Pancreas (tissue), 10 donors: ENCODE measurements around the gene TEPSIN. TPM values are rescaled to one million over a fixed set of nuclear protein-coding genes. Genes with fewer than 3 reads are reported as not detected.

ENCODE experiments used
- ATAC-seq, 4 donors: fragments of 200-7000 bp; cut with Tn5 transposase; one replicate each; pipeline versions ENCODE4 v1.8.0 to v1.9.1; 2020; ENCODE audit warnings: mild to moderate bottlenecking in 4 of 4, moderate library complexity in 4 of 4
- DNase-seq, 6 donors: peaks; one replicate each; pipeline ENCODE4 v3.0.0-alpha.2; 2020
- FAIRE-seq: peaks from 2 replicates; lab custom pipeline; 2012; peaks lifted over from hg19 to GRCh38; lab: Jason Lieb, UNC
- H3K27ac ChIP-seq, 4 donors: fragments of 200-600 bp; sonication (generic); 1 replicate in 3 of 4; 2 replicates in 1 of 4; pipeline versions ENCODE4 v1.5.0 to v1.8.0; 2020
- H3K27me3 ChIP-seq, 4 donors: fragments of 200-600 bp; one replicate each; pipeline ENCODE4 v1.8.0; 2021
- H3K36me3 ChIP-seq, 3 donors: fragments of 200-600 bp; sonication (generic) in 1 of 3; one replicate each; pipeline versions ENCODE4 v1.5.0 to v1.8.0; 2020 to 2021
- H3K4me1 ChIP-seq, 3 donors: fragments of 200-600 bp; one replicate each; pipeline ENCODE4 v1.8.0; 2021
- H3K4me3 ChIP-seq, 4 donors: fragments of 200-600 bp; sonication (generic) in 2 of 4; one replicate each; pipeline versions ENCODE4 v1.5.0 to v1.8.0; 2020 to 2021
- H3K9me3 ChIP-seq, 4 donors: fragments of 200-600 bp; one replicate each; pipeline ENCODE4 v1.8.0; 2021
- CTCF ChIP-seq, 4 donors: fragments of 200-600 bp; sonication (generic) in 3 of 4; IDR thresholded peaks; one replicate each; pipeline versions ENCODE4 v1.5.0 to v1.8.0; 2021; ENCODE audit warnings: antibody characterized with exemption in 4 of 4
- WGBS, 2 donors: extraction: QIAGEN DNeasy Blood & Tissue Kit; methylation state at CpG; one replicate each; pipeline ENCODE4 v1.1.7; 2013; 5-methylcytosine and 5-hydroxymethylcytosine counted together
- intact Hi-C, 3 donors: fragments of 100-400 bp; cut with DNase I; formaldehyde crosslinking; loops; one replicate each; pipeline versions ENCODE4 v1.11.1 to v1.14.2; 2022
- polyA plus RNA-seq, 2 donors: library from polyadenylated mRNA; stranded (reverse); fragments of 200-250 nt; gene quantifications; one replicate each; pipeline ENCODE4 v1.2.3, GENCODE V29; 2013
- total RNA-seq, 6 donors: library from RNA; stranded (reverse); fragmentation: NEBNext Ultra II Directional in 4 of 6; extraction: Animal tissue kit (Norgen Biotek cat#: 25700) in 4 of 6; gene quantifications; one replicate each; pipeline versions ENCODE4 v1.2.1 to v1.2.4, GENCODE V29; 2021 to 2023
- donor health status: healthy with polysubstance abuse.
- donor health status: DM: no; HTN: no; CAD: no; lungs with moderate emphysema.
- donor health status: DM: no; HTN: no; CAD: no.
- donor health status: control.
- donor health status: control.
- donor health status: Bipolar disorder and iron deficiency.
- donor health status: DM: yes; HTN: yes; CAD: no.
- donor health status: DM: no; HTN: no; CAD: no.
- donor health status: DM: no; HTN: no; CAD: no.
- donor health status: DM: yes; HTN: yes; CAD: no.

Gene TEPSIN
- total and polyA plus RNA-seq, 8 donors: 13.8 to 98.5 (median 18.9) TPM

- DNase-seq (peak in 1 of 6 donors; percentile 68), ATAC-seq (no peak), FAIRE-seq (no peak)
- WGBS, 2 donors: 94% methylated on average over 20 of the region's 20 CpGs
- H3K36me3 ChIP-seq: no peaks in the 10 kb centered on the region
- no peak for TF ChIP-seq CTCF (IDR thresholded peaks at IDR 0.05)
- intact Hi-C loops: loop anchor here in 1 of 3 donors (5.0 kb wide), 1 partner anchor 61 kb away; no protein-coding TSS in a partner anchor
- H3K9me3 ChIP-seq: no peaks in the 10 kb centered on the region
- no peak overlapping the region for H3K4me3 ChIP-seq
- H3K27me3 ChIP-seq: no peaks in the 10 kb centered on the region
- H3K4me1 ChIP-seq: no peaks in the 10 kb centered on the region
- H3K27ac ChIP-seq: no peak overlapping the region
Measured at GRCh38 chr17:81203136-81203535, 35.7 kb downstream of the TEPSIN start.

- no peak overlapping the region for H3K4me3 ChIP-seq
- H3K36me3 ChIP-seq: no peaks in the 10 kb centered on the region
- FAIRE-seq: no peak
- no peaks in the 10 kb centered on the region for H3K9me3 ChIP-seq
- no peaks in the 10 kb centered on the region for H3K4me1 ChIP-seq
- WGBS, 2 donors: 94 to 96% methylated on average over 10 of the region's 10 CpGs
- H3K27ac ChIP-seq: no peak overlapping the region
- no peak for TF ChIP-seq CTCF (IDR thresholded peaks at IDR 0.05)
- intact Hi-C loops: loop anchor here in 1 of 3 donors (5.0 kb wide), 1 partner anchor 60 kb away; no protein-coding TSS in a partner anchor
- peak in 1 of 6 donors; percentile 57 for DNase-seq
- ATAC-seq: no peak
- no peaks in the 10 kb centered on the region for H3K27me3 ChIP-seq
Measured at GRCh38 chr17:81202318-81202717, 36.5 kb downstream of the TEPSIN start.

- Histone ChIP-seq H3K27me3 (no peaks in the 10 kb centered on the region), H3K4me1 (no peaks in the 10 kb centered on the region), H3K36me3 (no peaks in the 10 kb centered on the region), H3K4me3 (no peak overlapping the region), H3K9me3 (no peaks in the 10 kb centered on the region), H3K27ac (no peak overlapping the region)
- peak; percentile 60 to 73 (median 70) for TF ChIP-seq CTCF (IDR thresholded peaks at IDR 0.05)
- intact Hi-C loops: loop anchor here in 1 of 3 donors (5.0 kb wide), 1 partner anchor 59 kb away; no protein-coding TSS in a partner anchor
- DNase-seq (peak in 5 of 6 donors; percentile 69 to 81 (median 77)), FAIRE-seq (no peak), ATAC-seq (peak; percentile 94 to 99 (median 96))
- WGBS, 2 donors: 45 to 50% methylated on average over 27 of the region's 27 CpGs
Measured at GRCh38 chr17:81200695-81201580, 37.9 kb downstream of the TEPSIN start.

- ATAC-seq (no peak), FAIRE-seq (no peak), DNase-seq (peak in 1 of 6 donors; percentile 67)
- H3K36me3 ChIP-seq: no peaks in the 10 kb centered on the region
- H3K27ac ChIP-seq: no peak overlapping the region
- WGBS, 2 donors: 84 to 90% methylated on average over 18 of the region's 18 CpGs
- H3K4me3 ChIP-seq: no peak overlapping the region
- no peaks in the 10 kb centered on the region for H3K27me3 ChIP-seq
- H3K4me1 ChIP-seq: no peaks in the 10 kb centered on the region
- intact Hi-C loops: loop anchor here in 1 of 3 donors (5.0 kb wide), 1 partner anchor 58 kb away; no protein-coding TSS in a partner anchor
- H3K9me3 ChIP-seq: no peaks in the 10 kb centered on the region
- no peak for TF ChIP-seq CTCF (IDR thresholded peaks at IDR 0.05)
Measured at GRCh38 chr17:81200201-81200600, 38.7 kb downstream of the TEPSIN start.
